AG08396 (cell line): ENCODE data around the gene PKNOX2.

ENCODE experiments used
- DNase-seq: peaks from one replicate; pipeline ENCODE4 v3.0.0; 2012; ENCODE audit warnings: low spot score, mixed read lengths

The PKNOX2 gene

DNA sequence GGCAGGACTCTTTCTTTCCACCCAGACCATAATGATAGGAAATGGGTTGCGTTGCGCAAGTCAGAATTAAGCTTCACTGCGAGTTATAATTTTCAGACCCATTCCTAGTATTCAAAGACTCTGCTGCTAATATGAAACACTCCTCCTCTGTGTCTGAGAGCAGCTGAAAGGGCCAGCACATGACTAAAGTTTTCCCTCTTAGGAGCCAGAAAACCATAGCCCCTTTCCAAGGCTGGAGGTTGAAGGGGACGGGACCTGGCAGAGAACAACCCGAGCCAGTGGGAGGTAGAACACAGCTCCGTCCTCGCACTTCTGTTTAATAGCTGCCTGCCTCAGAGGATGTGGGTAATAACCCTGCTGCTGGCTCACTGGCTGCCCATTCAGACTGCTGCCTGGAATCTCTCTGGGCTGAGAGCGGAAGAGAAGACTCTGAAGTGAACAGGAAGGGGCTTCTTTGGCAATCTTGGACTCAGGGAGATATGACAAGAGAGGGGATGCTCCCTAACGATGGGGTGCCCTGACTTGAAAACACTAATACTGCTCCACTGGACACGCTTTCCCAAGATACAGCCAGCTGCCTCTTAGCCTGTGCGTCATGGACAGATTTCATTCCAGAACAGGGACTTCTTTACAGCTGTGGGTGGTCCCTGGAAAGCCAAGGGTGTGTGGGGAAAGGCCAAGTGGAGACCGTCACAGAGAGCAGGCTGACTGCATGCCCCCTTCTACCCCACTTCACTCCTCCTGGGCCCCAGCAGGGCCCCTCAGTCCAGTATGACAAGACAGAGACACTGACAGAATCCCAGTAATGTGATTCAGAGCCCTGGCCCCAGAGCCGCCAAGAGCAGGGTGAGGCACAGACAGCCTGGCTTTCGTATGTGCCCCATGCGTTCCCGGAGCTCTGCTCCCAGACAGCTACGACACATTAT, 174.6 kb downstream of the PKNOX2 start:
- DNase-seq: no peak

DNA sequence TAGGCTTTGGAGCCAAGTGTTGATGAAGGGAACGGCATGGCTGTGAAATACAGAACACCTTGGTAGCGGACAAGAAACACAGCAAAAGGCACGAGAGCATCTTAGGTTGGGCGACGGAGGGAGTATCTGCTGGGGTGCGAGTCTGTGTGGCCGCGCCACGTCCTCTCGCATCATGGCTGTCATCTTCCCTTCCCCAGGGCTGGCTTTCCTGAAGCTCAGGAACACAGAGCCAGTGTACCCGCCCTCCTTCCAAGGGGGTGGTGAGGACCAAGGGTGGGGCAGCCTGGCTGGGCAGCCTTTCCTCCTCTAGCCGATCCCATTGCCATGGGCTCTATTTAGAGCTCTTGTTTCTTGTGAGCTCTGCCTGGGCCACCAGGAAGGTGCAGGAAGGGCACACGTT, 177.1 kb downstream of the PKNOX2 start:
- DNase-seq: no peak

DNA sequence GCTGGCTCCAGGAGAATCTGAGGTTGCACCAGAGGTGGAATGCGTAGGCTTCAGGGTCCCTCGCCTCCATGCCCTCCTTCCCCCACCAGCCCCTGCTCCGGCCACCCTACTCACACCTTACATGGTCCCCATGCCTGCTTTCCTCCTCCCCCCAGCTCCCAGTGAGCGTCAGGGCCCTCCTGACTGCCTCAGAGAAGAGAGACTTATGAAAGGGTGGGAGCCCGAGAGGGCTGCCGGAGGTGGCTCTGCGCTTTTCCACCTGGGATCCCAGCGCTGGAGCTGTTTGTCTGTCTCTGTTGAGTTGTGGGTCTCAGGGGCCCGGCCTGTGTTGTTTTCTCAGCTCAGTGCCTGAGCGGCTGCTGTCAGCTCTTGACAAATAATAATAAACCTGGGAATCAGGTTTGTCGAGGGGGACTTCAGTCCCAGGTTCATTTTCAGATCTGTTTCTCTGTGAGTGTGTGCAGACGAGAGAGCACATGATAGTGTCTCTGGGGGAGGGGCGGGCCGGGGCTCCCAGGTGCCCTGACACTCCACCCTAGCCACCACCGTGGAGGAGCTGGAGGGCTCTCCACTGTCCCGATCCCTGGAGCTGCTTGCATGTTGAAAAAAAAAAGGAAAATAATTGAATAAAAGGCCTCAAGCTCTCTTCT, 177.9 kb downstream of the PKNOX2 start:
- no peak for DNase-seq

DNA sequence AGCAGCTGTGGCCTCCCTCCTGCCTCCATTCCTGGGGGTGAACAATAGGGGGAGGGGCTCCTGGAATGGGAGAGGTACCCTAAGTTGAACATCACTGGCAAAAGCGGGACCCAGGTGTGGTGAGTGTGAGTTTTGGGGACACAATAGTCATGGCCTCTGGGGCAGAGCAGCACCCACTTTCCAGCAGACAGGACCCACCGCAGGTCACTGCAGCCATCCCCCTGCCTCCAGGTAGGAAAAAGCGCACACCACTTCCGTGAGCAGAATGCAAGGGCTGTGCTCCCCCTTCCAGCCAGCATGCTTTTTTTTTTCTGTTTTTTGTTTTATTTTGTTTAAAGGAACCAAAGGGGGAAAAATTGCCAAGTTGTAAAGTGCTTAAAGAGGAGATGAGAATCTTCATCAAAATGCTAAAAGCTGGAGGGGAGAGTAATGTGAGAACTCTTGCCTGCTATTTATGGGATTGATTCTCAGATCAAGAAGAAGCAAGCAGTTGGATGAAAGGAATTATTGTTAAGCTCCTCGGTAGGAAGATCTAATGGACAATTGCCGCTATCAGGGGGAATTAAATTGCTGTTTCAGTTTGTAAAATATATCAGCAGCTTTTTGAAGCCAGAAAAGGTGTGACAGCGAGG, 178.7 kb downstream of the PKNOX2 start:
- DNase-seq: no peak

- DNase-seq: no peak
These were observed 179.2 kb downstream of the PKNOX2 start for GRCh38 chr11:125343718-125344131.

GRCh38 chr11:125344846-125345420, 180.4 kb downstream of the PKNOX2 start:
- no peak for DNase-seq

DNA sequence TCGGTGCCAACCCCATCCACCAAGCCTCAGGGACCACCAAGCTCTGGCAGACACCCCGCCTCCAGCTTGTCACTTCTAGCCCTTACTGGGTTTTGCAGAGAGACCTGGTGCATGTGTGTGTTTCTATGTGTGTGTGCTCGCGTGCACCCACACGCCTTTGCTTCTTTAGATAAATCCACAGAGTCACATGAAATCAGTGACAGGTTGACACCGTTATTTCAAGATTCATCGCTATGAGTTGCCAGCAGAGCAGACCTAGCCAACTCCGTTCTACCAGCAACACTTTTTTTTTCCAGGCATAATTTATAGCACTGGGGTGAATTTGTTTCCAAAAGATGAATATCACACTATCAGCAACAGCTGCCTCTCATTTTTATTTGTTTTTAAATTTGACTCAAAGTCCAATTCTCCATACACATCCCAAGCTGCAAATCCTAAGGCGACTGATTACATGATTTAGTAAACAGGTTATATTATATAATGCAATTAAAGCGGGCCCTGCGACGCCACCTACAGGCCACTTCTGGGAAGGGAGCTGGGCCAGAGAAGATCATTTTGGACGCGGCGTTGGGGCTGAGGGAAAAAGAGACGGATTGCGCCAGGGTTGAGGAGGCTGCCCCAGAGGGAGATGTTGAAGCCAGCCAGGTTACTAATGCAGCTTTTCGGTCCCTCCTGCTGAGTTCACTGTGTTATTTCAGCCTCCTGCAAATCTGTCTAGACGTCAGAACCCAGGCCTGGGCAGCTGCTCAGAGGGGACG, 181.0 kb downstream of the PKNOX2 start:
- peak; percentile 86 for DNase-seq

DNA sequence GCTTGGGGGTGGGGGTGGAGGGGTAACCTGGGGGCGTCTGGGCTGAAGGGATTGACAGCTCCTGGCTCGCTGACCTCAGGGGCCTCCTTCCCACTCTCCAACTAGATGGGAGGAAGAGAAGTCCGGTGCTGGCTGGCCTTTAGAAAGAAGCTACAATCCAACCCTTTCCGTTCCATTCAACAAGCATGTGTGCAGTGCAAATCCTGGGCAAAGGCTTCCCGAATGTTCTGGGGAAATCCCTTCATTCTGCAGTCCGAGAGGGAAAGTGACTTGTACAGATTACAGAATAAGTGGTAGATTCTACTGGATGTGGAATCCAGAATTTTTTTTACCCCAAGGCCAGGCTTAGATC, 181.6 kb downstream of the PKNOX2 start:
- no peak for DNase-seq

GRCh38 chr11:125346565-125347260, 182.2 kb downstream of the PKNOX2 start:
- no peak for DNase-seq

GRCh38 chr11:125347261-125347585, 182.7 kb downstream of the PKNOX2 start:
- DNase-seq: no peak

GRCh38 chr11:125348141-125348651, 183.6 kb downstream of the PKNOX2 start:
- no peak for DNase-seq

- peak; percentile 75 for DNase-seq
These were observed 184.2 kb downstream of the PKNOX2 start for GRCh38 chr11:125348674-125349309.

- no peak for DNase-seq
These were observed 185.9 kb downstream of the PKNOX2 start for GRCh38 chr11:125350206-125351032.

GRCh38 chr11:125351033-125351867, 186.7 kb downstream of the PKNOX2 start:
- no peak for DNase-seq

DNA sequence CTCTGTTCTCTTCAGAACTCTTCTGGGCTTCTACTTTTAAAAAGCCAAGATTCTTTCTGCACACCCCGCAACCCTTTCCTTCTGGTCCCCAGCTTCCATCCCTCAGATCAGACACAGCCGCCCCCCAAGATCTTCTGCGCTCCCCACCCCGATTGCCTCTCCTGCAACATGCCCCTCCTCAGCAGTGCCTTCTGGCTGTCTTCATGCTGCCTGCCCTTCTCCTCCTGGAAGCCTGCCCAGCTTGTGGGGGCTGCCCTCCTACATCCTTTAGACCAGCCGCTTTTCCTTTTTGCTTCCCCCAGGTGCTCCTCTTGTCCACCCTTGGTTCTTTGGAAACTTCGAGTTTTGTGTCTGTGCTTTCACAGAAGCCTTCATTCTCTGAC, 187.3 kb downstream of the PKNOX2 start:
- DNase-seq: no peak

- no peak for DNase-seq
These were observed 192.2 kb downstream of the PKNOX2 start for GRCh38 chr11:125356797-125357196.

DNA sequence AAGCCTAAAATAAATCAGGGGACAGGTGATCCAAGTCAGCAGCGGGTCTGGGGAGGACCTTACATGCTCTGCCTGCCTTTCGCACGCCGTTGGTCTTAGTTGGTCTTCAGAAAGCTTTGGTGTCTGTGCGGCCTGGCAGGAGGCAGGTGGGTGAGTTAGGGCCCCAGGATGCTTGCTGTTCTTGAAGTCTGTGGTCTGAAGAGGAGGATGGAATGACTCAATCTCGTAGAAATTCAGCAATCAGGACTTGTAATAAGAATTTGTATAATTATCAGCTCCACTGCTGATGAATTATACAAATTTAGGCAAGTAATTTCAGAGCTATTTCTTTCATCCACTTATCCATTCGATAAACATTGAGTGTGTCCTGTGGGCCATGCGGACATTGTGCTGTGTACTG, 193.0 kb downstream of the PKNOX2 start:
- DNase-seq: no peak

DNA sequence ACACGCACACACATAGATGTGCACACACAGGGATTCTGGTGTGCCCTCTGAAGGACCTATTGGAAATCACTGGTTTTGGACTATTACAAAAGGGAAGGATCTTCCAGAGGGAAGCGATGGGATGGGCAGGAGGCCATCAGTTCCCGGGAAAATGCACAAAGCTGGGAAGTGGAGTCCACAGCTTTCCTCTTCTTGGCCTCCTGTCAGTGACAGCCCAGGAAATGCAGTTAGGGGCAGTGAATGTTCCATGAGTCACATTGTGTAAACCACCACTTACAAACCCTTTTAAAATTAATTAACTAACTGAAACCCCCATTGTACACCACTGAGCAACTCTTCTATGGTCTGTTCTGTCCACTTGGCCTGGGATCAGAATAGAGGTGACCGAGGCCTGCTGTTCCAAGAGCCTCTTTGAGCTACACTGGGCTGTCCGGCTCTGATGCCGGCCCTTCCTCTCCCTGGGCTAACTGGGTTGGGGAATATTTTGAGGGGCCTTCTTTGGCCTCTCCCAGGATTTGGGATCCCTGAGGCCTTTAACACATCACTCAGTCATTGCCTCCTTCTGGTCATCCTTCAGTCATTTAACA, 193.8 kb downstream of the PKNOX2 start:
- DNase-seq: peak; percentile 42

DNA sequence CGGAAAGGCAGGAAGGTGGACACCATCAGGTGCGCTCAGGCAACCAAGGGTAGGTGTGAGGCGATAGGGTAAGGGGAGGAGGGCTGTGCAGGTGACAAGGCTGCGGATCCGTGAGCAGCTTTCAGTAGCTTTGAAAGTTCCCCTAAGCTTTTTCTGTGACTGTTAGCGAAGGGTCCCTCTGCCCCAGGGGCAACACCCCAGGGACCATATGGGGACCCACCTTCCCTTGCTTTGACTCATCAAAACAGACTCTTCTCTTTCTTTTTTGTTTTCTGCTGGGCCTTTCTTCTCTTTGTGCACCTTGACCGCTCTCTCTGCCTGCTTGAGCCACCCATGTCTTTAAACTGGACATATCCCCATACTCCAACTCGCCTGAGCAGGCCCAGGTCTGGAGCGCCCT, 194.6 kb downstream of the PKNOX2 start:
- DNase-seq: no peak
